GM18511 (cell line): ENCODE data around the gene VRK3.

Source experiments
- ATAC-seq: cut with Tn5 transposase; IDR thresholded peaks from one replicate; pipeline ENCODE4 v1.9.1; 2021; ENCODE audit warnings: mild to moderate bottlenecking, moderate library complexity; ENCODE audit not compliant: unreplicated experiment

VRK3 gene

DNA sequence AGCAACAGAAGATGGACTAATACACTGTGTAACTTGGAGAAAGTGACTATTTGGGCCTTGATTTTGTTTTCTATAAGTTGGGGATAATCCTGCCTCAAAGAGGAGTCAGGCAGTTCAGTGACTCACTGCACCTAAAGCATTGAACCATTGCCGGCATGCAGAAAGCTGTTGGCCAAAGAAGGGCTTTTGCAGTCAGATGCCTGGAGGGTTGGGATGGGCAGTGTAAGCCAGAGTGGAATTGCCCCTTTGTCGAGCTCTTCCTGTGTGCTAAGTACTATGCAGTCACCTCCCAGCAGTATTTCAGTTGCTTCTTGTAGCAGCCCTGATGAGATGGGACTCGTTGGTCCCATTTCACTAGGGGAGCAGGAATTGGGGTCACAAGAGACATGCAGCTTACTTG is 11.7 kb upstream of the VRK3 start:
- ATAC-seq, result no peak

DNA sequence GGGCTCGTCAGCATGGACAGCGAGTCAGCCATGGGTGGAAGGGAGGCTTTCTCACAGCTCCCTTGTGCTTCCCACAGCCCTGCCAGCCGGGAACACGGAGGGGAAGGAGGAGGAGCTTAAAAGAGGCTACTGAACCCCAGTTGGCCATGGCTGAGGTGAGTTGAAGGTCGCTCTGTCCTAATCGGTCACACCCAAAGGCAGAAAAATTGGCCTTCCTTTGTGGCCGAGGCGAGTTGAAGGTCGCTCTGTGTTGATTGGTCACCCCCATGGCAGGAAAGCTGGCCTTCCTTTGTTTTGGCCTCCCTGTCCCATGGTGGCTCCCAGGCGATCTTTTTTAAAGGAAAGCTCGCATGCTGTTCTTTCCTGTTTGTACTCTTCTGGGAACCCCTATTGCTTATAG is 5.8 kb upstream of the VRK3 start:
- no peak for ATAC-seq

DNA sequence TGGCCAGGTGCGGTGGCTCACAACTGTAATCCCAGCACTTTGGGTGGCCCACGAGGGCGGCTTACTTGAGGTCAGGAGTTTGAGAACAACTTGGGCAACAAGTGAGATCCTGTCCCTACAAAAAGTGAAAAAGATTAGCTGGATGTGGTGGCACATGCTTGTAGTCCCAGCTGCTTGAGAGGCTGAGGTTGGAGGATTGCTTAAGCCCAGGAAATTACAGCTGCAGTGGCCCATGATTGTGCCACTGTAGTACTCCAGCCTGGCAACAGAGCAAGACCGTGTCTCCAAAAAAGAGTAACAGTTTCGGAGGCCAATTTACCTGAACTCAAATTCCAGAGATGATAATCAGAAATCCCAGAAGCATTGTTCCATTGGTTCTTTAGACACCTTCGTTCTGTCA is 5.1 kb upstream of the VRK3 start:
- ATAC-seq, result no peak

DNA sequence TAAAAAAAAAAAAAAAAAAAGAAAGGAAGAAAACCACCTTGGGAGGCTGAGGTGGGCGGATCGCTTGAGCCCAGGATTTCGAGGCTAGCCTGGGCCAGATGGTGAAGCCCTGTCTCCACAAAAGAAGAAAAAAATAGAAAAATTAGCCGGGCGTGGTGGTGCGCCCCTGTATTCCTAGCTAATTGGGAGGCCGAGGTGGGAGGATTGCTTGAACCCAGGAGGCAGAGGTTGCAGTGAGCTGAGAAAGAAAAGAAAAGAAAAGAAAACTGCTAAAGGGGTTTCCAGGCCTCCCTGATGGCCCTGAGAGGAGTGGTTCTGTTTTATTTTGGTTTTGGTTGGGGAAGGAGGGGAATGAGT is 1.4 kb upstream of the VRK3 start:
- no peak for ATAC-seq

DNA sequence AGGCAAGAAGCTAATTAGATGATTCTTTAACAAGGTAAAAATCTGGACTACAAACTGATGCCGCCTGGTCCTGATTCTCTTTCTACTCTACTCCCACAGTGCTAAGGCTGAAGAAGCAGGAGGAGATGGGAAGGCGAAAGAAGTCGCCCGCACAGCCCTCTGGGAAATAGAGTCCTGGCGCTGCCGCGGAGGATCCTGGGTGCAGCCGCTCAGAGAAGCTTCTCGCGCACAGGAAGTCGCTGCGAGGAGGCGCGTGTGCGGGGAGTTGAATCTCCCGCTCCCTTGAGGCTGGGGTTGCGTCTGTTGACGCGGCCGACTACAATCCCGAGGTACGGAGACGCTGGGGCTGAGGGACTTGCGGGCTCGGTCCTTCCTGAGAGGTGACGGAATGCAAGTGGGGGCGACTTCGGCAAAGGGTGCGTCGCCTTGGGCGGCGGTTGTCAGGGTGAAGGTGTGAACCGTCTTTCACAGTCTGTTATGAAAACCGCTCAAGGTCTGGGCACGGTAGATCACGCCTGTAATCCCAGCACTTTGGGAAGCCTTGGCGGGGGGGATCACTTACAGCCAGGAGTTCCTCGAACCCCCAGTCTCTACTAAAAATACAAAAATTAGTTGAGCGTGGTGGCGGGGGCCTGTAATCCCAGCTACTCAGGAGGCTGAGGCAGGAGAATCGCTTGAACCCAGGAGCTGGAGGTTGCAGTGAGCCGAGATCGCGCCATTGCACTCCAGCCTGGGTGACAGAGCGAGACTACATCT is 800 bp upstream of the VRK3 start, which contains the start of gene ZNF473:
ZNF473 (plus strand) TSS at position 212 of the 756 bp plus-strand sequence. CDS start 5,078 bp downstream, outside the sequence.
- peak; percentile 72 for ATAC-seq

DNA sequence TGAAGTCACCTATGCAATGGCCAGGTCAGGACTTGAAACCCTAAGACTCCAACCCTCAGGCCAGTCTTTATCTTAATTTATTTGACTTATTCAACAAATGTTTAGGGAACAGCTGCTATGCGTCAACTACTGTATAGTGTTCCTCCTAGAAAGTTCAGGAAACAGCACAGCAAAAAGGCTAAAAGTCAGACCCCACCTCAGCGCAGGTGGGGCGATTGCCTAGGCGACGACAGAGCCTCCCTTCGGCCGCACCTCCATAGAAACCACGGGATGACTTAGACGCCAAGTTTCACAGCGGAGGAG is 502 bp downstream of the VRK3 start:
- ATAC-seq, result no peak

DNA sequence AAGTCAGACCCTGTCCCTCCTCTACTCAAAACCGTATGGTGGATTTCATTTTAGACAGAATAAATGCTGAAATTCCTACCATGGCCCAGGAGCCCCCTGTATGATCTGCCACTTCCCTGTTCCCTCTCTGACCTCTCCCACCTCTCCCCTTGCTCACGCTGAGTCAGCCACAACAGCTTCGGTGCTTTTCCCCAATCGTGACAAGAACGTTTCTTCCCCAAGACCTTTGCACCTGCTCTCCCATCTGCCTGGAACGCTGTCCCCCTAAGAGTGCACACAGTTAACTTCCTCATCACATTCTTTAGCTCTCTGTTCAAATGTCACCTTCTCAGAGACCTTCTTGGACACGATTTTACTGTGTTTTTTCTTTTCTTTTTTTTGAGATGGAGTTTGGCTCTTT is 2.3 kb downstream of the VRK3 start:
- ATAC-seq, result no peak

DNA sequence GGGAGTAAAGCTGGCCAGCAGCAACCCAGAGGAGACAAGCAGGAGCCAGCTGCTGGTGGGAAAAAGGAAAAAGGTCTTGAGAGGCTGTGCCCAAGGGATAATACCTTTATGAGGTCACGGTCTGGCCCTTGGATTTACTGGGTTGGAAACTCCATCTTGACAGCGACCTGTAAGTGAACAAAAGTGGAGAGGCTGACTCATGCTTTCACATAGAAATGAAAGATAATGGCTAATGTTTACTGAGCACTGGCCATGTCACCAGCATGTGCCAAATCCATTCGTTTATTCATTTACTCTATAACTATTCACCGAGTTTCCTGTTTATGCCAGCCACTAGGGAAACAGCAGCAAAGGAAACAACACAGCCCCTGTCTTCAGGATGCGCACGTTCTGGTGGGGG is 4.7 kb downstream of the VRK3 start:
- no peak for ATAC-seq

DNA sequence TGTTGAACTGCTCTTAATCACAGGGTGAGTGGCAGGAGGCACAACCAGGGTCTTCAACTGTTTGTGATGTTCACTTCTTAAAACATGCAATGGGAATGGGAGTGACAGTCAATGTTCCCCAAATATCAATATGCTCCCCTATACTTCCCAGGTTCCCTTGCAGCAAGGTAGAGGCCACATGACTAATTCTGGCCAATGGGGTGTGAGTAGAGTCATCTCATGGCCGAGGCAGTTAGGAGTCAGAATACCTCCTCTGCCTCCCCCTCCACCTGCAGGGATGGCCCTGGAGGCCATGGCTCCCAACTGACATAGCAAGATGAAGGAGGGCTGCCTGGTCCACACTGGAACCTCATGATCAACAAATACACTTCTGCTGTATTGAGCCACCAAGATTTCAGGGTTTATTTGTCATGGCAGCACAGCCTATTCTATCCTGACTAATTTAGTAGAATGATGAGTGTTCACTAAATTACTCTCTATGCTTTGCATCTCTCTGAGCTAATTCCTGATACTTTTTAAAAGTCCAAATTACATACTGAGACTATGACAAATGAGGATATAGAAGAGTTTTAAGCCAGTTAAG is 8.9 kb downstream of the VRK3 start:
- ATAC-seq, result no peak

DNA sequence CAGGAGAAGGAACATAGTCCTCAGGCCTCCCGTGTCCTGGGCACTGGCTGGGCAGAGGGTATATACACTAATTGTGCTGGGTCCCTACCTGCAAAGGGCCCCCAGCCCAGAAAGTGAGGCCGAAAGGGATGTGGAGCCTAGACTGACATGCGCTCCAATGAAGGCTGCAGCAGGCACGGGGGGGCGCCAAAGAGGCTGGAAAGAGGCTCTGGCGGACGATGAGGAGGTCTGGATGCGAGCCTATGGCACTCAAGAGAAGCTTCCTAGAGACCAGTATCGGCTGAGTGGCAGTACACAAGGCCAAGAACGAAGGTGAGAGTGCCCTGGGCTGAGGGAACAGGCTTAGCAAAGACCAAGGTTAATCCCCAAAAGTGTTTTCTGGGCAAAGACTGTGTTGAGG is 16.6 kb downstream of the VRK3 start:
- no peak for ATAC-seq

DNA sequence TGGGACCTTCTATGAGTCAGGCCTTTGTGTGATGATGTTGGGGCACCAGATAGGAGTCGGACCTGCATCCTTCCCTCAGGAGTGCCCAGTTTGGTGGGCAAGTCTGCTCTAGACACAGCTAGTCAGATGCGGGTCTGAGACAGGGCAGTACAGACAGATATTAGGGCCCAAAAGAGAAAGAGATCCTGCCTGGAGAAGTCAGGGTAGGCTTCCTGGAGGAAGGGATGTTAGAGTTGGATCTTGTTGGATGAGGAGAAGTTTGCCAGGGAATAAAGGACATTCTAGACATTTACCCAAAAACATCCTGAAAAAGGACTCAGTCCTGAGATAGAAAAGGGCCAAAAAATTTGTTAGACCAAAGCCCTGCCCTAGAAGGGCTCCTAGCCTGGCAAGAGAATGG is 17.2 kb downstream of the VRK3 start:
- ATAC-seq, result no peak

DNA sequence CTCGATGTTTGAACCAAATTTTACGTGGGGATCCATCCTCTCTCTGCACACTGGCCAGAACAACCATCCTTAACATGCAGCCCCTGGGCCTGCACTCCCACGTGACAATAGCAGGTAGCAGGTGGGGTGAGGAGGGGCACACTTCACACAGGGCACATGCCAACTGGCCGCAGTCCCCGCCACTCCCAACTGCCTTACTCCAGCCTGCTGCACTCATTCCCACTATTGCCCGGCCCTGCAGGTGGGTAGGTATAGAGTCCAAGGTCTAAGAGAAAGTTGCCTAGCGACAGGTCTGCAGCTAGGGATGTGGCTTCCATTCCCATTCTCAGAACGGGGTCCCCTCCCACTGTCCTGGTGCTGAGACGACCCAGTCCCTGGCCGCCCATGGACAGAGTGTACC is 18.0 kb downstream of the VRK3 start:
- ATAC-seq, result no peak

DNA sequence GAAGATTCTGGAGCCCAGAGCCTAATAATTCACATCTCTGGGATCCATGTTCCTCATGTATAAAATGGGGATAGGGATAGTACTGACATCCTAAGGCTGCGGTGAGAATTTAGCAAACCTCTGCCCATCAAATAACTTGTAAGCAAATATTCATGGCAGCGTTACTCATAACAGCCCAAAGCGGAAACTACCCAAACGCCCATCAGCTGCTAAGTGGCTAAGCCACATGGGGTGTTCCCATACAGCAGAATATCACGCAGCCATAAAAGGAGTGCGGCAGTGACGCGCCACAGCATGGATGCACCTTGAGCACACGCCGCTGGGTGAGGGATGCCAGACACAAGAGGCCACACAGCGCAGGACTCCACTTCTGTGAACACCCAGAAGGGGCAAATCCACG is 19.7 kb downstream of the VRK3 start:
- ATAC-seq, result no peak

DNA sequence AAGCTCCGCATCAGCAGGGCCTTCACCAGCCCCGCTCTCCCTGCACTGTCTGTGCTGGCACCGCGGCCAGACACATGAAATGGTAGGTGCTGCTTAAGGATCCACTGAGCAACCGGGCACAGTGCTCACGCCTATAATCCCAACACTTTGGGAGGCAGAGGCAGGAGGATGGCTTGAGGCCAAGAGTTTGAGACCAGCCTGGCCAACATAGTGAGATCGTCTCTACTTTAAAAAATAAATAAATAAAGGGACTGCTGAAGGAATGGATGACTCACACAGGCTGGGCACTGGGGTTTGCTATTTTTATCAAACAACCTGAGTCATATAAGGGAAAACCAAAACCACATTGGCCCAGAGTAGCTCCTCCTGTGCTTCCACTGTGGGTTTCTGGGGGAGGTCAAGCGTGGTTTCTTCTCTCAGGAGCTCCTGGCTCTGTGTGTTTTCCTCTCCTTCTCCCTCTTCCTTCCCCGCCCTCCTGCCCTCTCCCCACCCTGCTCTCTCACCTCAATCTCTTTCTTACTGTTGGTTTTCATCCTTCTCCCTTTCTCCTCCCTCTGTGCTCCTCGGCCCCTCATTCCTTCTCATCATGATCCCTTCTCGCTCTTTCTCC is 21.3 kb downstream of the VRK3 start:
- no peak for ATAC-seq

DNA sequence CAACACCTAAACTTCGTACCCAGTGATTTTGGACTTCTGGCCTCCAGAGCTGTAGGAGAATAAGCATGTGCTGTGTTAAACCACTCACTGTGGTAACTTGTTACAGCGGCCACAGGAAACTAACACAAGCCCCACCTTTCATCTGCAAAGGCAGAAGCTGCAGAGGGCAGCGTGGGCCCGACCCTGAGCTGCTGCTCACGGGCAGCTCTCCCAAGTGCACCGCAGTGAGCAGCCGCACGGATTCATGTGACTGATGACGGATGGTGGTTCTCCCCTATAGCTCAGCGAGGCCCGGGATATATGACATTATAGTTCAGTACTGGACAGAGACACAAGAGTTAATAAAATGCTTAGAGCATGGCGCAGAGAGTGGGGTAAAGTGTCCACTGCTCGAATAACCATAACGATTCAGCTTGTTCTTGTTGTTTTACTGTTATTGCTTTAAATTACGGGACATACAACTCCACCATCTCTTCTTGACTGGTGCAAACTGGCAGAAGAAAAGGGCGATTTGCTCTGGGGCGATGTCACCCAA is 21.9 kb downstream of the VRK3 start:
- no peak for ATAC-seq

DNA sequence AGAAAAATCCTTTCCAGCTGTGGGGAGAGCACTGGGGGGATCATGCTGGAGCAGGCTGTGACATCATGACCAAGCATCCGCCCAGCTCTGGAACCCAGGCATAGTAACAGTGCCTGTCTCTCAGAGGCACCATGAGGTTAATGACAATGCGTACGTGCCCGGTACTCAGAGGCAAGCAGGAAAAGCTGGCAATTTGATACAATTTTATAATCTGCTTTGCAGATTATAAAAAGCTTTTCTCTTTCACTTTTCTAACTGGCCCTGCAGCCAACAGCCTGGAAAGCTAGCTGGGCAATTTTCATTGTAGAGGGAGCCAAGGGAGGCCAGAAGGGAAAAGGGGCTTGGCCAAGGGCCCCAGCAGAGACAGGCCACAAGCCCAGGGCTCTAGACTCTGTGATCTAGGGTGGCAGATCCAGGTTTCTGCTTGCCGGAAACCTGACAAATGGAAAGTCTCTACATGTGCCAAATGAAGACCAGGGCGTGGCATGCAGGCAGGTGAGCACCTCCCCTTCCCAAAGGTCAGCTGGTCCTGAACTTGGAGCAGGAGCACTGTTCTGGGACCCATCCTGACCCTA is 22.7 kb downstream of the VRK3 start:
- no peak for ATAC-seq

DNA sequence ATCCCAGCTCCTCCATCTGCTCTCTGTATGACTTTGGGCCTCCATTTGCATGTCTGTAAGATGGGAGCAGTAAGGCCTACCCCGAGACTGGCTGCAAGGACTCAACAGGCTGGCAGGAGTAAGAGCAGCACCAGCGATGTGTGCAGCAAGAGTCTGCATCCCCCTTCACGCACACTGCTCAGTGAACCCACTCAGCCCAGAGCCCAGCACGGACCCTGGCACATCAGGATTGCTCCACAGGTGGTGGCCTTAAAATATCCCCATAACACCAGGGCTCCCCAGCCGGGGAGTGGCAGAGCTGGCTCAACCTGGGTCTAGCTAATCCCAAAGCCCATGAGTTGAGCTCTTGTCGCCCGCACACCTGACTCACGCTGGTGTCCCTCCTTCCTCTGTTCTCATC is 23.4 kb downstream of the VRK3 start:
- ATAC-seq, result no peak

DNA sequence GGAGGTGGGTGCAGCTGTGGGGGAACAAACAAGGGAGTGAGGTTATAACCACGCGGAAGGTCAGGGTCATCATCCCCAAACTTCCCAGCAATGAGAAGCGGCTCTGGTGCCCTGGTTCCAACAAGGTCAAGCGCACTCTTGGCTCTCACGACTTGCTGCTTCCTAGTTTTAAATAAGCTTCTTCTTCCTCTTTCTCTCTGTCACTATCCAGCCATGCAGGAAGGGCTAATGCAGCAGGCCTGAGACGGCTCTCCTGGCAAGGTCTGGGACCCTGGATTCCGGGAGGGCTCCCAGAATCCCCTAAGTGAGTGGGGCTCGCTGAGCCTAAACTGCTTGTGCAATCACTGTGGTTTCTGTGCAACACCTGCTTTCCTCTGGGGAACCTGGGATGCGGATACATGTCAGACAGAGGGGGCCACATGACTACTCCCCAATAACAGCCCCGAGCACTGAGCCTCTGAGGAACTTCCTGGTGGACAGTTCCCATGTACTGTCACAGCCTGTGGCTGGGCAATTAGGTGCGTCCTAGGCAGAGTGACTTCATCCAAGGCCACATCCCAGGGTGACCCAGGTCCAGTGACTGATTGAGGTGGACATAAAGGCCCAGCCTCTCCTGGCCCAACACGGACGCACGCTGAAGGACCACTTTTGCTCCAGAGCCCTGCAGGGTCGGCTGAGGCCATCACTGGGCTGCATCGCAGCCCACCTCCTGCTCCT is 24.2 kb downstream of the VRK3 start:
- no peak for ATAC-seq

DNA sequence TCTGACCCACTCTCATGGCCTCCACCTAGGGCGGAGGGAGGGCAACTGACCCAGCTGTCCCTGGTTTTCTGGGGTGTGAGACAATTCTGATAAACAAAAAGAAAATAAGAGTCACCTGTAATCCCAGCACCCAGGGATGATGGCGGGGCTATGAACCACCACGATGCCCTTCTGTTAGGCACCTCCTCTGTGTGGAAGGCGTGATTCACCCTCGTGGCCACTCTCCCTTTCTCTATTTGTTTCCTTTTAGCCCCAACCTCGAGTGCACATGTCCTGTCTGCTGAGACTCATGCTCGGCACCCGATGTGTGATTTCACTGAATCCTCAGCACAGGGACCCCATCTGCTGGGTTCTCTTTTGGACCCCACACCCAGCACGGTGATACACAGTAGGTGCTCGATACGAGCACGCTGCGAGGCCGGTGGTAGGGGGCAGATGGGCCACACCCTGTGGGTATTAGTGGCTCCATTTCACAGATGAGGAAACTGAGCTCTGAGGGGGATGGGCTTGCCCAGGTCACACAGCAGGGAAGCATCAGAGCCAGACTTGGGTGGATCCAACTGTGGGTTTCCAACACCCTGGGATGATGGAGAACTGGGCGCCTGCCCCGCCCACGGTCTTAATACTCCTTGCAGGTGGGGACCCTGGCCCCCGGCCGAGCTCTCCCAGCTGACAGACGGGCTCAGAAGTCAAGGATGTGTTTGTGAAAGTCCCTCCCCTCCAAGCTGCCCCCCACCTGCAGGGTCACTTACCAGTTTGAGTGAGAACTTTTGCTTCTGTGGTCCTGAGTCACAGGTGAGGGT is 24.9 kb downstream of the VRK3 start:
- ATAC-seq, result no peak

DNA sequence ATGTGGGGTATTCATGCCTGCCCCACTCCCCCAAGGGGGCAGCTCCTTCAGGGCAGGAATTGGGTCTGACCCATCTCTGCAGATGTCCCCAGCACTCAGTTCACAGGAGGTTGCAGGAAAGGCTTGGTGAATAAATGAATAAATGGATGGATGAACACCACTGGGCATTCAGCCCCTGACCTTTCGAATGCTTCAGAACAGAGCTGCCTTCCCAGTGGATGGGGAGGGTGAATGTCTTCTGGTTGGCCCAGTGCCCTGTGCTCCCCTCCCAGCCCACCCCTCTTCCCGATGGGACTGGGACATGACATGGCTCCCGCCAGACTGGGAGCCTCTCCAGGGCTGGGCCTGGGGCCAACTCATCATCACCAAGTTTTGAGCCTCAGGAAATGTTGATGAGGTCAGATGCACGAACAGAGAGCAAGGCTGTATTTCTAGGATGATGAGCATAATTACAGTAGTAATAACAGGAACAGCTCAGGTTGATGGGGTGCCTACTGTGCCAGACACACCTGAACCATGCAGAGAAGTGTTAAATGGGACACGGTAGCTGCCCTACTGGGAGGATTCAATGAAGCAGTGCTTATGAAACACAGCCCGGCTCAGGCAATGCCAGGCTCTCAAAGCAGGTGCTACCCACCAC is 25.7 kb downstream of the VRK3 start:
- ATAC-seq, result no peak
